Measurements from ENCODE around the gene SULT1A2. TPM values are rescaled to one million over a fixed set of nuclear protein-coding genes. Genes with fewer than 3 reads are reported as not detected.

Gene SULT1A2
- total and polyA plus RNA-seq, 2 of the 4 experiments (the other 2 are of a cell fraction): 0.09 TPM; not detected in 1

- Histone ChIP-seq H4K8ac (ENCODE audit: low read depth in 2 of 2, low read length in 2 of 2) (no peak overlapping the region), H3K23ac (ENCODE audit: low read depth, low read length) (no peak overlapping the region), H3K4me3 (ENCODE audit: insufficient read depth, low read depth, low read length) (no peak overlapping the region), H2BK20ac (ENCODE audit: low read depth, low read length) (no peak overlapping the region), H2BK5ac (ENCODE audit: low read depth, low read length, poor library complexity, severe bottlenecking) (no peak overlapping the region), H3K4me2 (ENCODE audit: low read depth, low read length) (no peak overlapping the region), H3K36me3 (ENCODE audit: control insufficient read depth, insufficient read depth, low read length) (no peaks in the 10 kb centered on the region), H3K9me3 (ENCODE audit: control insufficient read depth, insufficient read depth, low read length) (no peaks in the 10 kb centered on the region), H4K91ac (ENCODE audit: insufficient read depth, low read depth, low read length) (no peak overlapping the region), H4K5ac (ENCODE audit: low read depth, low read length) (no peak overlapping the region), H3K14ac (replicated peaks; ENCODE audit: low read depth, low read length) (no peak overlapping the region), H3K18ac (ENCODE audit: low read depth, low read length) (no peak overlapping the region), H4K20me1 (ENCODE audit: insufficient read depth, low read length) (no peaks in the 10 kb centered on the region), H3K27ac (ENCODE audit: insufficient read depth, low read length) (no peak overlapping the region), H3K79me1 (ENCODE audit: low read depth in 1 of 2, low read length in 2 of 2) (peaks cover 6% of the 10 kb centered on the region in 2 experiments; a peak in 2 of 4 replicates), H3K9me1 (ENCODE audit: insufficient read depth, low read length) (no peaks in the 10 kb centered on the region; the same call in 1 of the 2 replicates), H2AFZ (replicated peaks; ENCODE audit: low read length, poor library complexity) (no peak overlapping the region), H2AK5ac (ENCODE audit: low read depth, low read length) (no peak overlapping the region), H3K9ac (ENCODE audit: low read depth, low read length) (no peak overlapping the region), H3K4me1 (ENCODE audit: control insufficient read depth, insufficient read depth, low read length) (peaks cover 9% of the 10 kb centered on the region), H3K56ac (ENCODE audit: extremely low read depth, insufficient read depth, low read length) (no peak overlapping the region), H2BK15ac (ENCODE audit: low read depth, low read length) (no peak overlapping the region), H2AK9ac (replicated peaks; ENCODE audit: low read depth, low read length, poor library complexity) (no peak overlapping the region), H2BK120ac (ENCODE audit: low read depth, low read length) (no peak overlapping the region), H3K27me3 (ENCODE audit: control insufficient read depth, insufficient read depth, low read length) (no peaks in the 10 kb centered on the region), H3K4ac (ENCODE audit: low read depth, low read length) (no peak overlapping the region)
- CTCF ChIA-PET: no interaction called here
- WGBS, 2 experiments (ENCODE audit: extremely low coverage in 2 of 2, insufficient read length in 1 of 2): no CpG with 5 or more reads among the region's 2 CpGs
- intact Hi-C loops (cut with micrococcal nuclease): no loop called here
- TF ChIP-seq USF2 (IDR thresholded peaks at IDR 0.05; ENCODE audit: low read depth, low read length): no peak
- no peak for TF ChIP-seq NFE2L2 (IDR thresholded peaks at IDR 0.05; ENCODE audit: low read depth, low read length)
- no peak for TF ChIP-seq CEBPB (IDR thresholded peaks at IDR 0.05; ENCODE audit: low read depth, low read length)
- TF ChIP-seq SMC3 (IDR thresholded peaks at IDR 0.05; ENCODE audit: low read depth, low read length): no peak
- TF ChIP-seq, protein P1, sequence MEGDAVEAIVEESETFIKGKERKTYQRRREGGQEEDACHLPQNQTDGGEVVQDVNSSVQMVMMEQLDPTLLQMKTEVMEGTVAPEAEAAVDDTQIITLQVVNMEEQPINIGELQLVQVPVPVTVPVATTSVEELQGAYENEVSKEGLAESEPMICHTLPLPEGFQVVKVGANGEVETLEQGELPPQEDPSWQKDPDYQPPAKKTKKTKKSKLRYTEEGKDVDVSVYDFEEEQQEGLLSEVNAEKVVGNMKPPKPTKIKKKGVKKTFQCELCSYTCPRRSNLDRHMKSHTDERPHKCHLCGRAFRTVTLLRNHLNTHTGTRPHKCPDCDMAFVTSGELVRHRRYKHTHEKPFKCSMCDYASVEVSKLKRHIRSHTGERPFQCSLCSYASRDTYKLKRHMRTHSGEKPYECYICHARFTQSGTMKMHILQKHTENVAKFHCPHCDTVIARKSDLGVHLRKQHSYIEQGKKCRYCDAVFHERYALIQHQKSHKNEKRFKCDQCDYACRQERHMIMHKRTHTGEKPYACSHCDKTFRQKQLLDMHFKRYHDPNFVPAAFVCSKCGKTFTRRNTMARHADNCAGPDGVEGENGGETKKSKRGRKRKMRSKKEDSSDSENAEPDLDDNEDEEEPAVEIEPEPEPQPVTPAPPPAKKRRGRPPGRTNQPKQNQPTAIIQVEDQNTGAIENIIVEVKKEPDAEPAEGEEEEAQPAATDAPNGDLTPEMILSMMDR (conservative IDR thresholded peaks at IDR 0.05; ENCODE audit: low read depth, low read length): no peak
- TF ChIP-seq FOS (IDR thresholded peaks at IDR 0.05; ENCODE audit: low read depth, low read length): no peak
- no peak for TF ChIP-seq RAD21 (IDR thresholded peaks at IDR 0.05; ENCODE audit: low read length)
- TF ChIP-seq MXI1 (IDR thresholded peaks at IDR 0.05; ENCODE audit: borderline replicate concordance, low read depth, low read length): no peak
- no peak for TF ChIP-seq MAZ (IDR thresholded peaks at IDR 0.05; ENCODE audit: borderline replicate concordance, low read depth, low read length)
- TF ChIP-seq BHLHE40 (IDR thresholded peaks at IDR 0.05; ENCODE audit: low read depth, low read length): no peak
- POLR2A ChIA-PET (ENCODE audit: unreplicated experiment): no interaction called here
- ATAC-seq (ENCODE audit: low read depth): no peak
- in situ Hi-C loops (cut with MboI; ENCODE audit: low sequenced_read_pairs): no loop called here
- BruUV-seq (replicated peaks): no TSS peak
- dilution Hi-C loops (cut with HindIII; ENCODE audit: low sequenced_read_pairs, unreplicated experiment): no loop called here
- DNase-seq: no peak
These were observed 21.9 kb downstream of the SULT1A2 start for GRCh38 chr16:28574925-28575324.

Measured in IMR-90 (cell line).